Measurements from ENCODE around the gene STING1.

- TF ChIP-seq, protein P1, sequence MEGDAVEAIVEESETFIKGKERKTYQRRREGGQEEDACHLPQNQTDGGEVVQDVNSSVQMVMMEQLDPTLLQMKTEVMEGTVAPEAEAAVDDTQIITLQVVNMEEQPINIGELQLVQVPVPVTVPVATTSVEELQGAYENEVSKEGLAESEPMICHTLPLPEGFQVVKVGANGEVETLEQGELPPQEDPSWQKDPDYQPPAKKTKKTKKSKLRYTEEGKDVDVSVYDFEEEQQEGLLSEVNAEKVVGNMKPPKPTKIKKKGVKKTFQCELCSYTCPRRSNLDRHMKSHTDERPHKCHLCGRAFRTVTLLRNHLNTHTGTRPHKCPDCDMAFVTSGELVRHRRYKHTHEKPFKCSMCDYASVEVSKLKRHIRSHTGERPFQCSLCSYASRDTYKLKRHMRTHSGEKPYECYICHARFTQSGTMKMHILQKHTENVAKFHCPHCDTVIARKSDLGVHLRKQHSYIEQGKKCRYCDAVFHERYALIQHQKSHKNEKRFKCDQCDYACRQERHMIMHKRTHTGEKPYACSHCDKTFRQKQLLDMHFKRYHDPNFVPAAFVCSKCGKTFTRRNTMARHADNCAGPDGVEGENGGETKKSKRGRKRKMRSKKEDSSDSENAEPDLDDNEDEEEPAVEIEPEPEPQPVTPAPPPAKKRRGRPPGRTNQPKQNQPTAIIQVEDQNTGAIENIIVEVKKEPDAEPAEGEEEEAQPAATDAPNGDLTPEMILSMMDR (optimal IDR thresholded peaks at IDR 0.05 in 1 of 3, IDR thresholded peaks at IDR 0.05 in 1 of 3, conservative IDR thresholded peaks at IDR 0.05 in 1 of 3; ENCODE audit: extremely low read depth in 1 of 3, insufficient read depth in 2 of 3, low read length in 3 of 3), result no peak
- no peak for TF ChIP-seq EZH2 (IDR thresholded peaks at IDR 0.05; ENCODE audit: low read length)
Observed at GRCh38 chr5:139443831-139444453, 38.6 kb downstream of the STING1 start.
